Measurements from ENCODE around the gene CPM. TPM values are rescaled to one million over a fixed set of nuclear protein-coding genes. Genes with fewer than 3 reads are reported as not detected.

The CPM gene
- polyA plus RNA-seq, 2 of the 4 experiments (the other 2 are of a cell fraction): 3.7 to 6.8 TPM

DNA sequence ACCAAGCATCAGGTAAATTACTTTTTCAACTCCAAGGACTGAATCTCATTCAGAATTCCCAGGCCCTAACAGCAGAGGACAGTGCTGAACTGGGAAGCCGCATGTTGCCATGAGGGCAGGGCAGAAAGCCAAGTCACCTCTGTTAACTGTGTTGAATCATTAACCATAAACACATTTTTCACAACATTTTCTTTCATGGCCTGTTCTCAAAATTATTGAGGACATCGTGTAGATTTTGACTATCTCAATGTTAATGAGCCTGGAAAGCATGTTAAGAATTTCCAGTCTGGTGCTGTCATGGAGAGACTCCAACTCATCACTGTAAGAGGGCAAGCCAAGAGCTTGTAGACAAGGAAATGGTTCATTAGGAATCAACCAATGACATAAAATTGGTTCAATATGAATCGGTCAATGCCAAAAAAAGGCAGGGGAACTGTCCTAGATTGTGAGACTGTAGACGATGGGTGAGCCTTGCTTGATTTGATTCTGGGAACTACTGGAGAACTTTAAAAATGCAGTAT lies 33.7 kb downstream of the CPM start (continued):
- TF ChIP-seq HOXB13 (CRISPR knock-in tag; IDR thresholded peaks at IDR 0.05; ENCODE audit: low read depth) (no peak), RCOR1 (IDR thresholded peaks at IDR 0.05; ENCODE audit: low read depth, low read length) (no peak), FOSL2 (IDR thresholded peaks at IDR 0.05) (no peak), FOSL2 (CRISPR knock-in tag; IDR thresholded peaks at IDR 0.05) (no peak), RAD21 (conservative IDR thresholded peaks at IDR 0.05 in 1 of 2, IDR thresholded peaks at IDR 0.05 in 1 of 2) (peak; percentile 72 to 76), BHLHE40 (IDR thresholded peaks at IDR 0.05; ENCODE audit: low read depth, low read length) (no peak), MAZ (IDR thresholded peaks at IDR 0.05; ENCODE audit: borderline replicate concordance, low read depth, low read length) (no peak)
- TF ChIP-seq, protein P1, sequence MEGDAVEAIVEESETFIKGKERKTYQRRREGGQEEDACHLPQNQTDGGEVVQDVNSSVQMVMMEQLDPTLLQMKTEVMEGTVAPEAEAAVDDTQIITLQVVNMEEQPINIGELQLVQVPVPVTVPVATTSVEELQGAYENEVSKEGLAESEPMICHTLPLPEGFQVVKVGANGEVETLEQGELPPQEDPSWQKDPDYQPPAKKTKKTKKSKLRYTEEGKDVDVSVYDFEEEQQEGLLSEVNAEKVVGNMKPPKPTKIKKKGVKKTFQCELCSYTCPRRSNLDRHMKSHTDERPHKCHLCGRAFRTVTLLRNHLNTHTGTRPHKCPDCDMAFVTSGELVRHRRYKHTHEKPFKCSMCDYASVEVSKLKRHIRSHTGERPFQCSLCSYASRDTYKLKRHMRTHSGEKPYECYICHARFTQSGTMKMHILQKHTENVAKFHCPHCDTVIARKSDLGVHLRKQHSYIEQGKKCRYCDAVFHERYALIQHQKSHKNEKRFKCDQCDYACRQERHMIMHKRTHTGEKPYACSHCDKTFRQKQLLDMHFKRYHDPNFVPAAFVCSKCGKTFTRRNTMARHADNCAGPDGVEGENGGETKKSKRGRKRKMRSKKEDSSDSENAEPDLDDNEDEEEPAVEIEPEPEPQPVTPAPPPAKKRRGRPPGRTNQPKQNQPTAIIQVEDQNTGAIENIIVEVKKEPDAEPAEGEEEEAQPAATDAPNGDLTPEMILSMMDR (IDR thresholded peaks at IDR 0.05): peak; percentile 50
- TF ChIP-seq, protein P2, sequence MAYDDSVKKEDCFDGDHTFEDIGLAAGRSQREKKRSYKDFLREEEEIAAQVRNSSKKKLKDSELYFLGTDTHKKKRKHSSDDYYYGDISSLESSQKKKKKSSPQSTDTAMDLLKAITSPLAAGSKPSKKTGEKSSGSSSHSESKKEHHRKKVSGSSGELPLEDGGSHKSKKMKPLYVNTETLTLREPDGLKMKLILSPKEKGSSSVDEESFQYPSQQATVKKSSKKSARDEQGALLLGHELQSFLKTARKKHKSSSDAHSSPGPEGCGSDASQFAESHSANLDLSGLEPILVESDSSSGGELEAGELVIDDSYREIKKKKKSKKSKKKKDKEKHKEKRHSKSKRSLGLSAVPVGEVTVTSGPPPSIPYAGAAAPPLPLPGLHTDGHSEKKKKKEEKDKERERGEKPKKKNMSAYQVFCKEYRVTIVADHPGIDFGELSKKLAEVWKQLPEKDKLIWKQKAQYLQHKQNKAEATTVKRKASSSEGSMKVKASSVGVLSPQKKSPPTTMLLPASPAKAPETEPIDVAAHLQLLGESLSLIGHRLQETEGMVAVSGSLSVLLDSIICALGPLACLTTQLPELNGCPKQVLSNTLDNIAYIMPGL (CRISPR knock-in tag; IDR thresholded peaks at IDR 0.05; ENCODE audit: borderline replicate concordance): no peak
- TF ChIP-seq, protein P3, sequence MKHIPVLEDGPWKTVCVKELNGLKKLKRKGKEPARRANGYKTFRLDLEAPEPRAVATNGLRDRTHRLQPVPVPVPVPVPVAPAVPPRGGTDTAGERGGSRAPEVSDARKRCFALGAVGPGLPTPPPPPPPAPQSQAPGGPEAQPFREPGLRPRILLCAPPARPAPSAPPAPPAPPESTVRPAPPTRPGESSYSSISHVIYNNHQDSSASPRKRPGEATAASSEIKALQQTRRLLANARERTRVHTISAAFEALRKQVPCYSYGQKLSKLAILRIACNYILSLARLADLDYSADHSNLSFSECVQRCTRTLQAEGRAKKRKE (CRISPR knock-in tag; IDR thresholded peaks at IDR 0.05; ENCODE audit: low read depth): no peak

DNA sequence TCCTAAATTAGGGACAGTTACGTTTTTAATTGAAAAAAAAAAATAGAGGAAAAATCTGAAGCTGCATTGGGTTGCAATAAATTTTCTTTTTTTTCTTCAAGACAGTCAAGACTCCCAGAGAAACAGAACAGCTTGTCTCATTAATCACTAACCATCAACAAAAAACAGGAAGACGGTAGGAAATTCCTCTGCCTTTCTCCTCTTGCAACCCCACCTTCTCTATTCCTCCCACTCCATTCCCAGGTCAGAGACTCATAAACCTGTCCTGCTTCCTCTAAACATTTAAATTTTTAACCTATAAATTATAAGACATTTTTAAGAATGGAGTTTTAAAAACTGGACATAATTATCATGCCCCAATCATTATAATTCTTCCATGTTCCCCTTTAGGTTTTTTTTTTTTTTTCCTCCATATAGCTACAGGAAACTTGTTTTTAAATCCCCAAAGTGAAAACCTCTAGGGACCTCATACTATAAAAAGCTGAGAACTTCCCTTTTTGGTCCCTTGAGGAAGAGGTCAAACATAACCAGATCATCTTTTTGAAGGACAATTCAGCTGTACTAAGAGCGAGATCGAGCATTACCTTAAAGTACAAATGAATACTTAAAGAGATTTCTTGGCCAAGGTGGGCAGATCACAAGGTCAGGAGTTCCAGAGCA lies 36.0 kb downstream of the CPM start:
- CTCF ChIA-PET: interaction anchor here (0.7 to 2.6 kb wide), 3 partner anchors 17 to 173 kb away, joined by 3 to 13 read pairs (median 3); no protein-coding TSS in a partner anchor
- no peak for FAIRE-seq

More for the DNA sequence above, 36.0 kb downstream of the CPM start:
- ATAC-seq (no peak), DNase-seq (ENCODE audit: low read depth in 1 of 2, low spot score in 1 of 2) (no peak)
- no peak overlapping the region for H3K4me2 ChIP-seq
- TF ChIP-seq JUN (IDR thresholded peaks at IDR 0.05) (no peak), SREBF2 (IDR thresholded peaks at IDR 0.05) (no peak), FOSB (CRISPR knock-in tag; IDR thresholded peaks at IDR 0.05) (no peak), MAFK (IDR thresholded peaks at IDR 0.05; ENCODE audit: partially characterized antibody) (no peak), EHF (CRISPR knock-in tag; IDR thresholded peaks at IDR 0.05) (no peak), BHLHE40 (IDR thresholded peaks at IDR 0.05; ENCODE audit: low read depth, low read length) (no peak), RFX5 (IDR thresholded peaks at IDR 0.05) (no peak), EHMT2 (IDR thresholded peaks at IDR 0.05; ENCODE audit: low read depth) (no peak), ESRRA (IDR thresholded peaks at IDR 0.05; ENCODE audit: borderline replicate concordance, low read length) (no peak), CBX2 (IDR thresholded peaks at IDR 0.05; ENCODE audit: borderline replicate concordance, low read depth) (no peak), KDM5A (IDR thresholded peaks at IDR 0.05) (no peak), NR3C1 (IDR thresholded peaks at IDR 0.05) (no peak), HEYL (CRISPR knock-in tag; IDR thresholded peaks at IDR 0.05) (no peak), RAD21 (conservative IDR thresholded peaks at IDR 0.05 in 1 of 2, IDR thresholded peaks at IDR 0.05 in 1 of 2) (no peak), POLR2A (IDR thresholded peaks at IDR 0.05; ENCODE audit: low read length) (no peak)
- TF ChIP-seq, protein P4, sequence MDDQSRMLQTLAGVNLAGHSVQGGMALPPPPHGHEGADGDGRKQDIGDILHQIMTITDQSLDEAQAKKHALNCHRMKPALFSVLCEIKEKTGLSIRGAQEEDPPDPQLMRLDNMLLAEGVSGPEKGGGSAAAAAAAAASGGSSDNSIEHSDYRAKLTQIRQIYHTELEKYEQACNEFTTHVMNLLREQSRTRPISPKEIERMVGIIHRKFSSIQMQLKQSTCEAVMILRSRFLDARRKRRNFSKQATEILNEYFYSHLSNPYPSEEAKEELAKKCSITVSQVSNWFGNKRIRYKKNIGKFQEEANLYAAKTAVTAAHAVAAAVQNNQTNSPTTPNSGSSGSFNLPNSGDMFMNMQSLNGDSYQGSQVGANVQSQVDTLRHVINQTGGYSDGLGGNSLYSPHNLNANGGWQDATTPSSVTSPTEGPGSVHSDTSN (IDR thresholded peaks at IDR 0.05): no peak
- TF ChIP-seq, protein P1 (IDR thresholded peaks at IDR 0.05): no peak
- TF ChIP-seq, protein P2 (CRISPR knock-in tag; IDR thresholded peaks at IDR 0.05; ENCODE audit: borderline replicate concordance): no peak
- no peaks in the 10 kb centered on the region for H3K9me3 ChIP-seq
- no peak overlapping the region for H3K27ac ChIP-seq
- 78% methylated on average over 4 of the region's 4 CpGs for WGBS (ENCODE audit: missing lambda C conversion rate)
- no peak overlapping the region for H3K4me3 ChIP-seq
- H3K4me1 ChIP-seq: peaks cover 7% of the 10 kb centered on the region; the same call in 1 of the 3 replicates
- POLR2A ChIA-PET: no interaction called here

All from A549 (cell line).